Measurements from ENCODE around the gene ANKMY1.

GRCh38 chr2:240603846-240604245 is 46.1 kb upstream of the ANKMY1 start:
- no peak for TF ChIP-seq EZH2 (IDR thresholded peaks at IDR 0.05; ENCODE audit: low read length, unreplicated experiment)
- TF ChIP-seq EZH2phosphoT487 (IDR thresholded peaks at IDR 0.05; ENCODE audit: borderline replicate concordance, low read length), result no peak
- TF ChIP-seq CTCF (conservative IDR thresholded peaks at IDR 0.05; ENCODE audit: low read depth, low read length), result no peak

Measured in PC-3 (cell line).